ENCODE data around the gene NEDD9. TPM values are rescaled to one million over a fixed set of nuclear protein-coding genes. Genes with fewer than 3 reads are reported as not detected.

NEDD9 gene
- total RNA-seq, 1 experiment from 2014 or later: 0.28 TPM

GRCh38 chr6:11172501-11173327, 59.8 kb downstream of the NEDD9 start:
- intact Hi-C loops (cut with micrococcal nuclease; ENCODE audit: unreplicated experiment): loop anchor here (1.0 kb wide), 1 partner anchor 324 kb away; no protein-coding TSS in a partner anchor
- no TSS peak for BruUV-seq (replicated peaks)

GRCh38 chr6:11171952-11172351, 60.5 kb downstream of the NEDD9 start:
- POLR2A ChIA-PET: no interaction called here

More at GRCh38 chr6:11172501-11173327, 59.8 kb downstream of the NEDD9 start:
- DNase-seq (ENCODE audit: low read depth, low spot score): peak; percentile 43
- TF ChIP-seq REST (IDR thresholded peaks at IDR 0.05; ENCODE audit: insufficient read depth in 1 of 2, low read depth in 2 of 2, low read length in 1 of 2) (no peak), CTCF (IDR thresholded peaks at IDR 0.05) (peak; percentile 92)
- Histone ChIP-seq H3K9me3 (ENCODE audit: control insufficient read depth, insufficient read depth, low read depth, low read length) (no peaks in the 10 kb centered on the region), H3K27me3 (ENCODE audit: control insufficient read depth, insufficient read depth, low read length) (no peaks in the 10 kb centered on the region), H3K4me3 (ENCODE audit: low read depth in 2 of 2, low read length in 2 of 2) (no peak overlapping the region), H3K27ac (ENCODE audit: low read length) (no peak overlapping the region), H3K4me1 (ENCODE audit: control insufficient read depth, insufficient read depth, low read length) (no peaks in the 10 kb centered on the region), H3K36me3 (ENCODE audit: control insufficient read depth, insufficient read depth, low read length) (no peaks in the 10 kb centered on the region)
- ChIA-PET POLR2A (no interaction called here), CTCF (no interaction called here)
- peak; percentile 75; the same call in 1 of the 2 replicates for ATAC-seq
- in situ Hi-C loops (cut with HindIII; ENCODE audit: low pct_unique_long_range_greater_than_20kb, low sequenced_read_pairs): no loop called here

More at GRCh38 chr6:11171952-11172351, 60.5 kb downstream of the NEDD9 start:
- H3K4me3 ChIP-seq (ENCODE audit: low read depth in 2 of 2, low read length in 2 of 2): no peak overlapping the region
- intact Hi-C loops (cut with micrococcal nuclease; ENCODE audit: unreplicated experiment): loop anchor here (1.0 kb wide), 1 partner anchor 324 kb away; no protein-coding TSS in a partner anchor
- TF ChIP-seq REST (IDR thresholded peaks at IDR 0.05; ENCODE audit: insufficient read depth in 1 of 2, low read depth in 2 of 2, low read length in 1 of 2) (no peak), TCF7L2 (IDR thresholded peaks at IDR 0.05; ENCODE audit: low read depth, low read length) (no peak), CTCF (IDR thresholded peaks at IDR 0.05) (no peak), POLR2AphosphoS5 (IDR thresholded peaks at IDR 0.05; ENCODE audit: low read depth, low read length) (no peak), SIN3A (IDR thresholded peaks at IDR 0.05; ENCODE audit: borderline replicate concordance, insufficient read depth, low read depth, low read length) (no peak)
- BruUV-seq (replicated peaks): no TSS peak
- CTCF ChIA-PET: interaction anchor here (0.6 to 0.9 kb wide), 3 partner anchors 285 to 325 kb away, joined by 3 to 4 read pairs (median 3); partner anchors contain the start of gene SYCP2L
- no peak overlapping the region for H3K27ac ChIP-seq (ENCODE audit: low read length)
- DNase-seq (ENCODE audit: low read depth, low spot score) (no peak), ATAC-seq (no peak)
- H3K27me3 ChIP-seq (ENCODE audit: control insufficient read depth, insufficient read depth, low read length): no peaks in the 10 kb centered on the region
- H3K36me3 ChIP-seq (ENCODE audit: control insufficient read depth, insufficient read depth, low read length): no peaks in the 10 kb centered on the region
- in situ Hi-C loops (cut with HindIII; ENCODE audit: low pct_unique_long_range_greater_than_20kb, low sequenced_read_pairs): no loop called here
- H3K4me1 ChIP-seq (ENCODE audit: control insufficient read depth, insufficient read depth, low read length): no peaks in the 10 kb centered on the region
- no peaks in the 10 kb centered on the region for H3K9me3 ChIP-seq (ENCODE audit: control insufficient read depth, insufficient read depth, low read depth, low read length)
